Left ventricle myocardium inferior (tissue), 1 donor: ENCODE measurements around the gene THPO. TPM values are rescaled to one million over a fixed set of nuclear protein-coding genes. Genes with fewer than 3 reads are reported as not detected.

ENCODE experiments used
- DNase-seq: peaks from one replicate; pipeline ENCODE4 v3.0.0-alpha.2; 2020
- H3K27ac ChIP-seq: fragments of 200-600 bp; replicated peaks from 2 replicates; pipeline ENCODE4 v1.8.0; 2021
- H3K27me3 ChIP-seq: fragments of 200-600 bp; 2 replicates; pipeline ENCODE4 v1.8.0; 2021; ENCODE audit warnings: low read depth
- H3K36me3 ChIP-seq: fragments of 200-600 bp; 2 replicates; pipeline ENCODE4 v1.8.0; 2021
- H3K4me1 ChIP-seq: fragments of 200-600 bp; 2 replicates; pipeline ENCODE4 v1.8.0; 2021
- H3K4me3 ChIP-seq: fragments of 200-600 bp; 2 replicates; pipeline ENCODE4 v1.8.0; 2021; ENCODE audit warnings: mild to moderate bottlenecking, moderate library complexity
- H3K9me3 ChIP-seq: fragments of 200-600 bp; replicated peaks from 2 replicates; pipeline ENCODE4 v1.8.0; 2021
- intact Hi-C: fragments of 100-400 bp; cut with micrococcal nuclease; formaldehyde crosslinking; loops from one replicate; pipeline ENCODE4 v1.11.0; 2022
- total RNA-seq: library from RNA; stranded (reverse); fragmentation: NEBNext Ultra II Directional; extraction: Animal tissue kit (Norgen Biotek cat#: 25700); gene quantifications from one replicate; pipeline ENCODE4 v1.2.1, GENCODE V29; 2021
- TF ChIP-seq, protein P1 (sequence below): fragments of 200-600 bp; IDR thresholded peaks from 2 replicates; pipeline ENCODE4 v1.8.0; 2021; ENCODE audit warnings: antibody characterized with exemption, mild to moderate bottlenecking, borderline replicate concordance
- donor health status: DM: no; HTN: yes; CAD: no; lungs with severe emphysema.

The THPO gene
- total RNA-seq, 1 donor from 2014 or later, result 0.11 TPM

DNA sequence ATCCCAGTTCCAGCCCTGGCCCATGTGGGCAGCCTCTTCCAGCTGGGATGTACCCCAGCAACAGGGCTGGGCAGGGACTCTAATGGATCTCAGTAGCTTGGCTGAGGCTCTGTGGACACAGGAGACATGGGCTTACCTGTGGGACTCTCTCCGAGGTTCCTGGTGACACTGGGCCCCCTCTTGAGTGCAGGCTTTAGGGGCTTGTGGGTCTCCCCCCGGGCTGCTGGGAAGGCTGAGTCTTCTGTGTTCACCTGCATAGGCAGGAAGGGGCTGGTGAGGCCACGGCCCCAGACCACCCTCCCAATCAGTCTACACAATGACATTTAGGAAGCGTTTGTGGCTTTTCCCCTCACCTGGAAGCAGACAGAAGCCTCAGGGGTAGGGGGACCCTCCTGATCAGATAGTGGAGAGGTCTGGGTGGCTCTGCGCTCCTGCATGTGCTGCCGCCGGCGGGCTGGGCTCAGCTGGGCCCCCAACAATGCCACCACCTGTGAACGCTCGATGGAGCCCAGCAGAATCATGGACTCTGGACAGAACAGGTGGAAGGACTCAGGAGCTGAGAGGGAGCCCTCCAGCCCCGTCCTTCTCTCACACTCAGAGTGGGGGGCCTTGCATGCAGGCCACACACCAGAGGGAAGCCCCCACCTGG, 25.0 kb downstream of the THPO start:
- no peaks in the 10 kb centered on the region for H3K9me3 ChIP-seq
- no peak for DNase-seq

DNA sequence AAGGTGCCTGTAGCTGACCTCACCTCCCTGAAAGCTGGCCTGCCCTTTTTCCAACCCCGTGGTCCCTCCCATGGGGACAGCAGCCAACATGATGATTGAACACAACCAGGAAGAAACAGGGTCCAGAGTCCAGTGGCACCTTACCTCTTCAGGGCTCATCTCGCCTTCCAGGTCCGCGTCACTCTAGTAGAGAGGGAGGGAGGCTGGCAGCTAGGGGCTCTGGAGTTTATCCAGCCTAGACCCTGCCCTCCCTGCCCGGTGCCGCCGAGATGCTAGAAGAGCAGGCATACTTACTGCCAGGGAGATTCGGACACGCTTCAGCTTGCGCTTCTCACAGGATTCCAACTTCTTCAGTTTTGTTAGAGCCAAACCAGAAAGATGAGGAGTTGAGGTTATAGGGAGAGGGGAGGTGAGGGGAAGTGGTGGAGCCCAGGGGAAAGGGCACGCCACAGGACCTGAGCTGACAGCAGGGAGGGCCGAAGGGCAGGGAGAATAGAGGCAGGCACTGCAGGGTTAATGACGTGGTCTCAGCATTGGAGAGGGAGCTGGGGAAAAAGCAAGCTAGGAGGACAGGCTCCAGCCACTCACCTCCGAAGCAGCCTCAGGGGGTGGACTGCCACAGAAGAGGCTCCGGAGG, 25.7 kb downstream of the THPO start:
- Histone ChIP-seq H3K4me3 (no peak overlapping the region), H3K9me3 (no peaks in the 10 kb centered on the region), H3K27me3 (no peaks in the 10 kb centered on the region), H3K4me1 (peaks cover 5% of the 10 kb centered on the region), H3K36me3 (peaks cover 14% of the 10 kb centered on the region), H3K27ac (no peak overlapping the region)
- TF ChIP-seq, protein P1, sequence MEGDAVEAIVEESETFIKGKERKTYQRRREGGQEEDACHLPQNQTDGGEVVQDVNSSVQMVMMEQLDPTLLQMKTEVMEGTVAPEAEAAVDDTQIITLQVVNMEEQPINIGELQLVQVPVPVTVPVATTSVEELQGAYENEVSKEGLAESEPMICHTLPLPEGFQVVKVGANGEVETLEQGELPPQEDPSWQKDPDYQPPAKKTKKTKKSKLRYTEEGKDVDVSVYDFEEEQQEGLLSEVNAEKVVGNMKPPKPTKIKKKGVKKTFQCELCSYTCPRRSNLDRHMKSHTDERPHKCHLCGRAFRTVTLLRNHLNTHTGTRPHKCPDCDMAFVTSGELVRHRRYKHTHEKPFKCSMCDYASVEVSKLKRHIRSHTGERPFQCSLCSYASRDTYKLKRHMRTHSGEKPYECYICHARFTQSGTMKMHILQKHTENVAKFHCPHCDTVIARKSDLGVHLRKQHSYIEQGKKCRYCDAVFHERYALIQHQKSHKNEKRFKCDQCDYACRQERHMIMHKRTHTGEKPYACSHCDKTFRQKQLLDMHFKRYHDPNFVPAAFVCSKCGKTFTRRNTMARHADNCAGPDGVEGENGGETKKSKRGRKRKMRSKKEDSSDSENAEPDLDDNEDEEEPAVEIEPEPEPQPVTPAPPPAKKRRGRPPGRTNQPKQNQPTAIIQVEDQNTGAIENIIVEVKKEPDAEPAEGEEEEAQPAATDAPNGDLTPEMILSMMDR, result no peak
- intact Hi-C loops, result no loop called here
- DNase-seq, result no peak

More for the DNA sequence above, 25.0 kb downstream of the THPO start:
- Histone ChIP-seq H3K36me3 (peaks cover 19% of the 10 kb centered on the region), H3K4me1 (no peaks in the 10 kb centered on the region), H3K27ac (no peak overlapping the region), H3K4me3 (no peak overlapping the region), H3K27me3 (no peaks in the 10 kb centered on the region)
- TF ChIP-seq, protein P1, result no peak
- intact Hi-C loops, result no loop called here

- no peak for DNase-seq
- no peak overlapping the region for H3K27ac ChIP-seq
- no peaks in the 10 kb centered on the region for H3K27me3 ChIP-seq
- TF ChIP-seq, protein P1, result no peak
- peaks cover 5% of the 10 kb centered on the region for H3K4me1 ChIP-seq
- H3K4me3 ChIP-seq, result no peak overlapping the region
- peaks cover 14% of the 10 kb centered on the region for H3K36me3 ChIP-seq
- intact Hi-C loops, result no loop called here
- H3K9me3 ChIP-seq, result no peaks in the 10 kb centered on the region
Observed at GRCh38 chr3:184351511-184352148, 26.4 kb downstream of the THPO start.

DNA sequence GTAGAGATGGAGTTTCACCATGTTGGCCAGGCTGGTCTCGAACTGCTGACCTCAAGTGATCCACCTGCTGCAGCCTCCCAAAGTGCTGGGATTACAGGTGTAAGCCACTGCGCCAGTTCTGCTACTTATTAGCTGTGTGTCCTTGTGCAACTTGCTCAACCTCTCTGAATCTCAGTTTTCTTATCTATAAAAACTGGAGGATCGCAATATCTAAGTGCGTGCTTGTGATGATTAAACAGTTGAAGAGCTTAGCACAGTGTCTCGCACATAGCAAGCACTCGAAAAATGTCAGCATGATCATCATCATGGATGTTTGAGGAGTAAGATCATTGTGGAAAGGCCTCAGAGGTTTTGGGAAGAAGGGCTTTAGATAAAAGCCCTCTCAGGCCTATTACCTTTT, 27.4 kb downstream of the THPO start:
- H3K4me1 ChIP-seq, result peaks cover 11% of the 10 kb centered on the region
- H3K27ac ChIP-seq, result no peak overlapping the region
- DNase-seq, result no peak
- H3K4me3 ChIP-seq, result no peak overlapping the region
- TF ChIP-seq, protein P1, result no peak
- H3K27me3 ChIP-seq, result no peaks in the 10 kb centered on the region
- H3K9me3 ChIP-seq, result no peaks in the 10 kb centered on the region
- peaks cover 12% of the 10 kb centered on the region for H3K36me3 ChIP-seq
- intact Hi-C loops, result no loop called here

- no peaks in the 10 kb centered on the region for H3K27me3 ChIP-seq
- DNase-seq, result no peak
Observed at GRCh38 chr3:184349563-184350470, 28.2 kb downstream of the THPO start.

More at GRCh38 chr3:184349563-184350470, 28.2 kb downstream of the THPO start:
- H3K4me1 ChIP-seq, result peaks cover 16% of the 10 kb centered on the region
- H3K9me3 ChIP-seq, result no peaks in the 10 kb centered on the region
- TF ChIP-seq, protein P1, result no peak
- H3K27ac ChIP-seq, result no peak overlapping the region
- intact Hi-C loops, result no loop called here
- H3K36me3 ChIP-seq, result peaks cover 13% of the 10 kb centered on the region
- H3K4me3 ChIP-seq, result no peak overlapping the region
